SU-DHL-6 (cell line): Measurements from ENCODE around the gene GPRIN3.

Experiments used
- CTCF ChIP-seq: fragments of 200-600 bp; sonication (generic); IDR thresholded peaks from one replicate; pipeline ENCODE4 v1.5.1; 2017; ENCODE audit warnings: antibody characterized with exemption, mild to moderate bottlenecking, low read length, moderate library complexity; ENCODE audit not compliant: insufficient read depth, poor library complexity, severe bottlenecking
- EZH2phosphoT487 ChIP-seq: fragments of 200-600 bp; sonication (generic), shearing (Covaris generic); conservative IDR thresholded peaks from 2 replicates; pipeline ENCODE4 v1.6.1; 2018; ENCODE audit warnings: mild to moderate bottlenecking, antibody characterized with exemption, low read length, moderate library complexity, mixed read lengths

- TF ChIP-seq CTCF (no peak), EZH2phosphoT487 (no peak)
Measured at GRCh38 chr4:89266128-89266527, 41.5 kb downstream of the GPRIN3 start.
